Activated T-cell treated with anti-CD3 and anti-CD28 coated beads for 48 hours (primary cell): ENCODE data around the gene ZNF548.
"Not testable (repeated sequence)": the region's sequence is repeated elsewhere in the genome, so short reads cannot be mapped to it uniquely, and the experiment has no call there.

Experiments used
- DNase-seq: peaks from one replicate; pipeline ENCODE4 v3.0.0-alpha.2; 2020; ENCODE audit warnings: low read depth

The ZNF548 gene

DNA sequence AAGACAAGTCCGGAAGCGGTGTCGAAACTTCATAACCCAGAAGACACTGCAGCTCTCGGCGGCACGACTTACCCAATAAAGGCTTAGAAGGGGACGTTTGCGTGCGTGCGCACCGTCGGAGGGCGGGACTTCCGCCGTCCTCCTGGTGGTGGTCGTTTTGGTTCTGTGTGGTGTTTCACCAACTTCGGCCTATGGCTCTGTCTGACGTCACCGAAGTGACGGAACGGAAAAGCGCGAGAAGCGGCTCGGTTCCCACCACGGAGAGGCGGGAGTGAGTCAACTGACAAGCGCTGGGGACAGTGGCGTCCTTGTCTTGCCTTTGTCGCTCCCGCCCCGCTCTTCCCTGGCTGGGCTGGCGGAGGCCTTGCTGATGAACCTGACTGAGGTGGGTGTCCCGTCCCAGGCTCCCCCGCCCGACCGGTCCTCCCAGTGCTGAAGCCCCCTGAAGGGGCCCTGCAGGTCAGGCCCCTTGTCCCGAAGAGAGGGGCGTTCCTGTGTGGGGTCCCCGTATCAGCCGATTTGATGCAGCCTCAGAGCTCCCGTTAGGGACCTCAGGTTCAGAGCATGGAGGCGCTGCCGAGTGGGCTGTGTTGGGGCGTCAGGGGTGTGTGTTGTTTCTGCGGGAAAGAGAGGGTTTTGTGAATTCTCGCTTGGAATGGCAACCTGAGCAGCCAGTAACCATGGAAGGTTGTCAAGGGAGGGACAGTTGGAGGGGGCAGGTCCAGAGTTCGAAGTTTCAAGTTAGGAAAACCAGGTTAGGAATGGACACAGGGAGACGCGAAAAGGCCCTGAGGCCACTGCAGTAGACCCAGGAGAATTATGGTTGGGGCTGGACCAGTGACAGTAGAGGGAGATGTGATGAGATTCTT, at the start of gene ZNF548:
TSS of gene ZNF548 (plus strand) at position 125 of the 869 bp plus-strand sequence. CDS start at position 371, 246 bp downstream.
- DNase-seq, result peak; percentile 94

DNA sequence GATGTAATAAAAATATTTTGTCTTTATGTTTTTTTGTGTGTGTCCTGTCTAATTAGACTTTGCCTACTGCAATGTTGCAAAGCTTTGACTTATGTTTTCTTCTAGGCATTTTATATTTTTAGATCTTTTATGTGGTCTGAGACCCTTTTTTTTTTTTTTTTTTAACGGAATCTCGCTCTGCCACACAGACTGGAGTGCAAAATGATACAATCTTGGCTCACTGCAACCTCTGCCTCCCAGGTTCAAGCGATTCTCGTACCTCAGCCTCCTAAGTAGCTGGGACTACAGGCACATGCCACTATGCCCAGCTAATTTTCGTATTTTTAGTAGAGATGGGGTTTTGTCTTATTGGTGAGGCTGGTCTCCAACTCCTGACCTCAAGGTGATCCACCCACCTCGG, 47.1 kb upstream of the ZNF548 start:
- no peak for DNase-seq

DNA sequence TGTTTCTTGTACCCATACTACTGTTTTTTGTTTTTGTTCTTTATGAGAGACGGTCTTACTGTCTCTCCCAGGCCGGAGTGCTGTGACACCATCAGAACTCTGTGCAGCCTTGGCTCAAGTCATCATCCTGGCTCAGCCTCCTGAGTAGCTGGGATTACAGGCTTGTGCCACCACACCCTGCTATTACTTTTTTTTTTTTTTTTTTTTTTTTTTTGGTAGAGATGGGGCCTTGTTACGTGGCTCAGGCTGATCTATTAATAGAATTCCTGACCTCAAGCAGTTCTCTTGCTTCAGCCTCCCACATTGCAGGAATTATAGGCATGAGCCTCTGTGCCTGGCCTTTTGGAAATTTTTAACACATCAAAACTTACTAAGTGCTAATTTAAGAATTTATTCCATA, 41.5 kb upstream of the ZNF548 start:
- no peak for DNase-seq

DNA sequence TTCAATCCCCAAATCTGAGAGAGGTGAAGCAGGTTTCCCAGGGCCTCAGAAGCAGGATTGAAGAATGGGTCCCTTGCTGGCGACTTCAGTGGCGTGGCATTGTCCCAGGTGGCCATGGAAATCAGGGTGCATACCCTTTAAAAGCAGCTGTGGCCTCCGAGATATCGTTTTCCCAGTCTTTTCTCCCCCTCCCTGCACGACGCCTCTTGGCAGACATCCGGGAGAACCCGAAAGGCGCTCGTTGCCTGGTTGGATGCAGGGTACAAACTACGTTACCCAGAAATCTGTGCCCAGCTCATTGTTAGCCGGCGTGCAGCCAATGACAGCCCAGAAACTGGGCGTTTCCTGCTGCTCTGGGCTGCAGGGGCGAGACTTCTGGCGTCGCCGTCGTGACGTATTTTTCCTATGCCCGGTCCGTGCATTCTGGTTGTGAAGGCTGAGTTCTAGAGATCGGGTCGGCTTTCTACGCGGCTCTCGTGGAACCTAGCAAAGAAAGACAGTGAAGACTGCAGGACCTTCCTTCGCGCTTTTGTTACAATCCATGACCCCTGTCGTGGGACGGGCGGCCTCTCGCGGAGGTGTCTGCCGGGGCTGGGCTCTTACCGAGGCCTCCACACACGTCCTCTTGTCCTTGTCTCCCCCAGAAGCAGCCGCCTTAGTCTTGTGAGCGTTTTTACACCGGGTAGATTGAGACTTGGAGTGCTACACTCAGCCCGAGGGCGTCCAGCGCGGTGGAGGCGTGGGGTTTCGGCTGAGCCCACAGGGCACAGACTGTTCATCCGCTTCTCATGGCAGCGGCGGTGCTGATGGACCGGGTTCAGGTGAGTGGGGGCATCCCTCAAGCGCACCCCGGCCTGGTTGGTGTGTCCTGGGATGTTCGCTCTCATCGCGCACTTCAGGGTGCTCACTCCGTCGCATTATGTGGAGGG, 38.5 kb upstream of the ZNF548 start, which contains the start of gene ZNF304:
TSS of gene ZNF304 (plus strand) at position 395 of the 929 bp plus-strand sequence. CDS start at position 789, 394 bp downstream.
- peak; percentile 76 for DNase-seq

DNA sequence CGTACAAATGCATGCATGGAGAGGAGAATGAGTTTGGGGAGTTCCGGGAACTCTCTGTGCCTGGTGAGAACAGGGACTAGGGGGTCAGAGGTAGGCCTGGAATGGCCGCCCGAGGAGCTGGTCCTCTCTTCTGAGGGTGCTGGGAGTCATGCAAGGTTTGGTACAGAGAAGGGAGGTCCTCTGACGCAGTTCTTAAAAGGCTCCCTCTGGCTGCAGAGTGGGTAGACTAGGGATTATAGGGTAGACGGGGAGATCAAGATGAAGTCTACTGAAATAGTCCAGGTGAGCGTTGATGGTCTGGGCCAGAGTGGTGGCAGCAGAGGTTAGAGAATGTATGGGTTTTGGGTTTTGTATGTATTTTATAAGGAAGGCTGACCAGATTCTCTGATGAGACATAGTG, 37.8 kb upstream of the ZNF548 start:
- no peak for DNase-seq

DNA sequence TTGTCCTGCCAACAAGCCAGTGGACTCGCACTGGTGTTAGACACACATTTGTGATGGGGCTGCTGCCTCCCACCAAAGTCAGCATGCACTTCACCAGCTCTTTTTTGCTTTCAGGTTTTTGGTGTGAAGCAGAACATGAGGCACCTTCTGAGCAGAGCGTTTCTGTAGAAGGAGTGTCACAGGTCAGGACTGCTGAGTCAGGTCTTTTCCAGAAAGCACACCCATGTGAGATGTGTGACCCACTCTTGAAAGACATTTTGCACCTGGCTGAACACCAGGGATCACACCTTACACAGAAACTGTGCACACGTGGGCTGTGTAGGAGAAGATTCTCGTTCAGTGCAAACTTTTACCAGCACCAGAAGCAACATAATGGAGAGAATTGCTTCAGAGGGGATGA, 33.7 kb upstream of the ZNF548 start:
- no peak for DNase-seq

DNA sequence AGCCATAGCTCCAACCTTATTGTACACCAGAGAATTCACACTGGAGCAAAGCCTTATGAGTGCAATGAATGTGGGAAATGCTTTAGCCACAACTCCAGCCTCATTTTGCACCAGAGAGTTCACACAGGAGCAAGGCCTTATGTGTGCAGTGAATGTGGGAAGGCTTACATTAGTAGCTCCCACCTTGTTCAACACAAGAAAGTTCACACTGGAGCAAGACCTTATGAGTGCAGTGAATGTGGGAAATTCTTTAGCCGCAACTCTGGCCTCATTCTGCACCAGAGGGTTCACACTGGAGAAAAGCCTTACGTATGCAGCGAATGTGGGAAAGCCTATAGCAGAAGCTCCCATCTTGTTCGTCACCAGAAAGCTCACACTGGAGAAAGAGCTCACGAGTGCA, 32.2 kb upstream of the ZNF548 start:
- DNase-seq, result no peak

DNA sequence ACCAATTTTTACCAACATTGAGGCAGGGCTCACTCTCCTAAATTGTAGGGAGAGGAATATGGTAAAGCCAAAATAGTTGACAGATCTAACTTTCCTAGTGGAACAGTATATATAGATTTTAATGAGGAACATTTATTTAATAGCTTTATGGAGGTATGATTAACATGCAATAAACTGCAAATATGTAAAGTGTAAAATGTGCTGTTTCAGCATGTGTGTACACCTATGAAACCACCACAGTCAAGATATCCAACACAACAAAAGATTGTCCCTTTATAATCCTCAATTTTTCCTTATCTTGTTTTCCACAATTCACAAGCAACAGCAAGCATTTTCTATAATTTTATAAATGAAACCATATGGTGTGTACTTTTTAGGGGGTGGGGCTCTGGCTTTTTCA, 30.4 kb upstream of the ZNF548 start:
- no peak for DNase-seq

DNA sequence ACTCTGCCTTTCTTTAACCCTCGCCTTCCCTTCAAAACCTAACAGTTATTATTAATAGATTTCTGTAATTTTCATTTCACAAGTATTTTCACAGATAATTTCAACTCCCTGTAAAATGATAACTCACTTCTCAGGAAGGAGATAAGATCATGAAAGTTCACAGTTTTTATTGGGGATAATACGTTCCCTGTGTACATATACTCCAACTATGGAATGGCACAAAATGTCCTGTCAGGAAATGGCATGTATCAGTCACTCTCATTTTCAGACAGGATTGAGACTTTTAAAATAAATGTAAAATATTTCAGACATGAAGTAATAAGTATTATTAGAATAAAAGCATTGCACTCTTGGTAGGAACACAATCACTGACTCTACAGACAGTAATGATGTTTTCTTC, 27.2 kb upstream of the ZNF548 start:
- DNase-seq, result no peak

DNA sequence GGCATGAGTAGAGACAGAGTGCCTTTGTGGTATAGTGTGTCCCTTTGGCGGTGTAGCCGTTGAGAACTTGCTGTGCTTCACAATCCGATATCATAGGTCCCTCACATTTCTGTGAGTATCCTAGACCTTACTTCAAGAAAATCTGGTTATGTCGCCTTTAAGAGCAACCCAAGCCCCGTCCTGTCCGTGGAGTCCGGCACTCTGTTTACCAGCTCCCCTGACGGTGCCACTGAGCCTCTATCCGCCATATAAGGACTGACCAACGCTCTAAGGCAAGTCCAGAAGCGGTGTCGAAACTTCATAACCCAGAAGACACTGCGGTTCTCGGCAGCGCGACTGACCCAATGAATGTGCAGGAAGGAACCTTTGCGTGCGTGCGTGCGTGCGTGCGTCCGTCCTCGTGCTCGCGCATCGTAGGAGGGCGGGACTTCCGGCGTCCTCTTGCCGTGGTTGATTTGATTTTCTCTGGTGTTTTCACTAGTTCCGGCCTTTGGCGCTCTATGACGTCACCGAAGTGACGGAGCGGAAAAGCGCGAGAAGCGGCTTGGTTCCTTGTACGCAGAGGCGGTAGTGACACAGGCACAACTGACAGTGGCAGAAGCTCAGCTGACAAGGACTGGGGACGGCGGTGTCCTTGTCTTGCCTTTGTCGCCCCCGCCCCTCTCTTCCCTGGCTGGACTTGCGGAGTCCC, 26.5 kb upstream of the ZNF548 start, which contains the start of the genes TRAPPC2B and ZNF547:
TSS of gene TRAPPC2B (plus strand) at position 555 of the 691 bp plus-strand sequence. CDS start 1,283 bp downstream, outside the sequence.
TSS of gene ZNF547 (plus strand) at position 555 of the 691 bp plus-strand sequence. CDS start 5,005 bp downstream, outside the sequence.
- DNase-seq, result peak; percentile 95

DNA sequence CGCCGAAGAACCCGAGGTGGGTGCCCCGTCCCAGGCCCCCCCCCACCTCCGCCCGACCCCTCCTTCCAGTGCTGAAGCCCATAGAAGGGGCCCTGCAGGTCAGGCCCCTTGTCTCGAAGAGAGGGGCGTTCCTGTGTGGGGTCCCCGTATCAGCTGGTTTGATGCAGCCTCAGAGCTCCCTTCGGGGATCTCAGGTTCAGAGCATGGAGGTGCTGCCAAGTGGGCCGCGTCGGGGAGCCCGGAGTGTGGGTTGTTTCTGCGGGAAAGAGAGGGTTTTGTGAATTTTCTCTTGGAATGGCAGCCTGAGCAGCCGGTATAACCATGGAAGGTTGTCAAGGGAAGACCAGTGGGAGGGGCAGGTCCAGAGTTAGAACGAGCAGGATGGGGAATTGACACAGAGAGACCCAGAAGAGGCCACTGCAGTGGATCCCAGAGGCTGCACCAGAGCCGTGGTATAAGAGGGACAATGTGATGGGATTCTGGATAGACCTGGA, 25.9 kb upstream of the ZNF548 start:
- DNase-seq, result no peak

DNA sequence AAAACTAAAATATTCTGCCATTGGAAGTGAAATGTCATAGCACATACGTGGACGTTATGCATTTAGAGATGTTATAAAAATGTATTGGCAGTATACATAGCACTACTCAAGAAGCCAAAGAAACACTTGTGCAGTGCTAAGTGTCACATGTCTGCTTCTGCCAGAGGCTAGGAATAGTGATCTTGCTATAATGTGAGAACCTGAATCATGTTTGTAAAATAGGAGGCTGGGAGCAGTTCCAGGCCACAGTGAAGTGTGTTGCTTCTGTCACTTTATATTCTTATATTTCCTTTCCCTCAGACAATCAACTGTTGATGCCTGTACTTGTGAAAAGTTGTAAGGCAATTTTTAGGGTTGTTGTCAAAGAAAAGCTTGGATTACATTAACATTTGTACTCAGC, 22.9 kb upstream of the ZNF548 start:
- no peak for DNase-seq

DNA sequence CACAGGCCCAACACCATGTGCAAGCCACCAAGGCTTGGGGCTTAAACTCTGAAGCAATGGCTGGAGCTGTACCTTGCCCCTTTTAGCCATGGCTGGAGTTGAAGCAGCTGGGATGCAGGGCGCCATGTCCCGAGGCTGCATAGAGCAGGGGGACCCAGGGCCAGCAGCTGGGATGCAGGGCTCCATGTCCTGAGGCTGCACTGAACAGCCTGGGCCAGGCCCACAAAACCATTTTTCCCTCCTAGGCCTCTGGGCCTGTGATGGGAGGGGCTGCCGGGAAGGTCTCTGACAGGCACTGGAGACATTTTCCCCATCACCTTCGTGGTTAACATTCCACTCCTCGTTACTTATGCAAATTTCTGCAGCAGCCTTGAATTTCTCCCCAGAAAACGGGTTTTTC, 15.5 kb upstream of the ZNF548 start:
- DNase-seq, result no peak

DNA sequence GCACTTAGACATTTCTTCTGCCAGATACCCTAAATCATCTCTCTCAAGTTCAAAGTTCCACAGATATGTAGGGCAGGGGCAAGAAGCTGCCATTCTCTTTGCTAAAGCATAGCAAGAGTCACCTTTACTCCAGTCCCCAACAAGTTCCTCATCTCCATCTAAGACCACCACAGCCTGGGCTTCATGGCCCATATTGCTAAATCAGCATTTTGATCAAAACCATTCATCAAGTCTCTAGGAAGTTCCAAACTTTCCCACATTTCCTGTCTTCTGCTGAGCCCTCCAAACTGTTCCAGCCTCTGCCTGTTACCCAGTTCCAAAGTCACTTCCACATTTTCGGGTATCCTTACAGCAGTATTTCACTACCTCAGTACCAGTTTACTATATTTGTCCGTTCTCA, 15.0 kb upstream of the ZNF548 start:
- not testable (repeated sequence) for DNase-seq

DNA sequence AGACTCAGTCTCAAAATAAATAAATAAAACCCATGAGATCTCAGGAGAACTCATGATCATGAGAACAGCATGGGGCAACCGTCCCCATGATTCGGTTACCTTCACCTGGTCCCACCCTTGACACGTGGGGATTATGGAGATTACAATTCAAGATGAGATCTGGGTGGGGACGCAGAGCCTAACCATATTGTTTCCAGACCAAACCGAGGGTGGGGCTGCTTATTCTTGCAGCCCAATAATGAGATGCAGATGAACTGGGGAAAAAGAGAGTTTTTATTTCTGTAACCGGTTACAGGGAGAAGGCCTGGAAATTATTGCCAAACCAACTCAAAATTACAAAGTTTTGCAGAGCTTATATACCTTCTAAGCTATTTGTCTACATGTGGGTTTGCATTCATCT, 13.5 kb upstream of the ZNF548 start:
- no peak for DNase-seq

DNA sequence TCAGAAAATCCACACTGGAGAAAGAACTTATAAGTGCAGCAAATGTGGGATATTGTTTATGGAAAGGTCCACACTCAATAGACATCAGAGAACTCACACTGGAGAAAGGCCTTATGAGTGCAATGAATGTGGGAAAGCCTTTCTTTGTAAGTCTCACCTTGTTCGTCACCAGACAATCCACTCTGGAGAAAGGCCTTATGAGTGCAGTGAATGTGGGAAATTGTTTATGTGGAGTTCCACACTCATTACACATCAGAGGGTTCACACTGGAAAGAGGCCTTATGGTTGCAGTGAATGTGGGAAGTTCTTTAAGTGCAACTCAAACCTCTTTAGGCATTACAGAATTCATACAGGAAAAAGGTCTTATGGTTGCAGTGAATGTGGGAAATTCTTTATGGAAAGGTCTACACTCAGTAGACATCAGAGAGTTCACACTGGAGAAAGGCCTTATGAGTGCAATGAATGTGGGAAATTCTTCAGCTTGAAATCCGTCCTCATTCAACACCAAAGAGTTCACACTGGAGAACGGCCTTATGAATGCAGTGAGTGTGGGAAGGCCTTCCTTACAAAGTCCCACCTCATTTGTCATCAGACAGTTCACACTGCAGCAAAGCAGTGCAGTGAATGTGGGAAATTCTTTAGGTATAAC, 12.0 kb upstream of the ZNF548 start:
- DNase-seq, result no peak

DNA sequence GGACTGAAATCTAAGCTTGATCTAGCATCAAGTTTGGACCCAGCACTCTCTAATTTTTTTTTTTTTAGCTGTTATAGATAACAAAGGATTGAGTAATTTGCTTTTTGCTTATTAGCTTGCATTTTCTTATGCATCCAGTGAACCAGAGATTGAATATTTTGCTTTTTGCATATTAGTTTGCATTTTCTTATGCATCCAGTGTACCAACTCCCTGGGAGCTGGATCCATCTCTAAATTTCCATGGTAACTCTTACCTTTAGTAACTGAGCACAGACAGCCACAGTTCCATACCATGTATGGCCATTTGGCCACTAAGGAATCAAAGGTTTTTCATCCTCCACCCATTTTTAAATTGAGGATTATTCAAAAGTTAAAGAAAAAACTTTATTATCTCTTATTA, 8.7 kb upstream of the ZNF548 start:
- no peak for DNase-seq

DNA sequence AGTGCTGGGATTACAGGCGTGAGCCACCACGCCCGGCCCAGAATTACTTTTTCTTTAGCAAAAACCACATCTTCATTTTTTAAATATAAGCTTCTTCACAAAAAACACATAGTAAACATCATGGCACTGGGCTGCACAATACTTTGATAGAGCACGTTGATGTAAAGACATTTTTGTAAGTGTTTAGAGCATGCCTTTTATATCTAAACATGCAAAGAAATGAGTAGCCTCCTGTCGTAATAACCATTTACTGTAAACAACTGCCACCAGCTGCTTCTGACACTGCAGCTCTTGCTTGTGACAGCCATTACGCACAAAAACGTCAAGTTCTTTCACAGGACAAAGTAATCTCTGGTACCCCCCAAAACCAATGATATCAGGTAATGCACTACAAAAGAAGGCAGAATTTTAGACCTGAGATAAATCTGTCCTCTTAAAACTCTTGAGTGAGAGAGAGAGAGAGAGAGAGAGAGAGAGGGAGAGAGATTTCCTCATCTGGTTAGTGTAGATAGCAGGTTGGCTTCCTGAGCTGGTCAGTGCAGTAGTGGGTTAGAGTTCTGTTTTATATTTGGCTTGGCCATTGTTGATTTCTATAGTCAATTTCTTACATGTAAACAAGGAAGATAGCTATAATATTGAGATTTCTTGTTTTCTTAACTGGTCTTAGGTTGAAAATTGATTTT, 6.7 kb upstream of the ZNF548 start:
- DNase-seq, result no peak

DNA sequence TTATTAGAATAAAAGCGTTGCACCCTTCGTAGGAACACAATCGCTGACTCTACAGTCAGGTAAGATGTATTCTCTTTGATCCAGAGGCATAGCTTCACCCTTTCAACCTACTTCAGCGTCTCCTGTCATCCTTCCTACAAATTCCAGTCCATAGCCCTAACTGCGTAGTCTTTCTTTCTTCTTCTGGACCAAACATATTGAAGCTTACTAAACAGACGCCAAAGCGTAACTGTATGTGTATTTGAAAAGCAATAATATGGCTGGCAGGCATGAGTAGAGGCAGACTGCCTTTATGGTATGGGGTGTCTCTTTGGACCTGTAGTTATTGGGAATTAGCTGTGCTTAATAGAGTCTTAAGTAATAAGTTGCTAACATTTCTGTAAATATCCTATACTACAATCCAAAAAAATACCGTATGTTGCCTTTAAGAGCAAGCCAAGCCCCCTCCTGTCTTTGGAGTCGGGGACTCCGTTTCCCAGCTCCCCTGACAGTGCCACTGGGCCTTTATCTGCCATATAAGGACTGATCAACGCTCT, 392 bp upstream of the ZNF548 start:
- no peak for DNase-seq

DNA sequence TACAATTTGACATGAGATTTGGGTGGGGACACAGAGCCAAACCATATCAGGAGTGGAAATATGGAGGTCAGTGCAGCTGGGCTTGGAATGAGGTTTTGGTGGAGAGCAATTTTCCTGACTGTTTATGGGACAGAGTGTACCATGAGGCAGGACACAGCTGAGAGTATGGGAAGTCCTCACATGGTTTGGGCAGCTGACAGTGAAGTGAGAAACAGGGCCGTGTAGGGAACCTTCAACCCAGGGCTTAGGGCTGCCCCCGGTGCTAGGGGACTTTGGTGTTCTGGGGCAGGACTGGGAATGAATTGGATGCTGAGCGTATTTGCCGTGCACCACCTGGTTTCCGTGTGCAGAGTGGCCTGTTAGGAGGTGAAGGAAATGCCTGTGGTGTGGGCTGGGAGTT, 6.1 kb downstream of the ZNF548 start:
- no peak for DNase-seq
